Activated CD4-positive, alpha-beta T cell treated with anti-CD3 and anti-CD28 coated beads for 1 hour (primary cell): ENCODE results near the gene NFRKB.

Experiments used
- DNase-seq: peaks from one replicate; pipeline ENCODE4 v3.0.0-alpha.2; 2020

The NFRKB gene

GRCh38 chr11:129895126-129896041 is at the start of gene NFRKB:
Gene NFRKB (minus strand): TSS chr11:129895578. CDS start chr11:129892849, 2,729 bp downstream.
- peak; percentile 79 for DNase-seq

GRCh38 chr11:129944696-129945095 is 49.3 kb upstream of the NFRKB start:
- DNase-seq: no peak

GRCh38 chr11:129943036-129943435 is 47.7 kb upstream of the NFRKB start:
- no peak for DNase-seq

GRCh38 chr11:129939510-129939909 is 44.1 kb upstream of the NFRKB start:
- no peak for DNase-seq

GRCh38 chr11:129938764-129939163 is 43.4 kb upstream of the NFRKB start:
- DNase-seq: no peak

GRCh38 chr11:129937592-129938238 is 42.3 kb upstream of the NFRKB start:
- no peak for DNase-seq

- no peak for DNase-seq
Observed at GRCh38 chr11:129935723-129936122, 40.3 kb upstream of the NFRKB start.

GRCh38 chr11:129933891-129934290 is 38.5 kb upstream of the NFRKB start:
- no peak for DNase-seq

GRCh38 chr11:129933262-129933661 is 37.9 kb upstream of the NFRKB start:
- DNase-seq: no peak

- DNase-seq: no peak
Observed at GRCh38 chr11:129932381-129933067, 37.1 kb upstream of the NFRKB start.

GRCh38 chr11:129930743-129931142 is 35.4 kb upstream of the NFRKB start:
- no peak for DNase-seq

- no peak for DNase-seq
Observed at GRCh38 chr11:129930296-129930695, 34.9 kb upstream of the NFRKB start.

- DNase-seq: no peak
Observed at GRCh38 chr11:129929721-129930120, 34.3 kb upstream of the NFRKB start.

- no peak for DNase-seq
Observed at GRCh38 chr11:129928923-129929692, 33.7 kb upstream of the NFRKB start.

GRCh38 chr11:129922674-129923073 is 27.3 kb upstream of the NFRKB start:
- DNase-seq: no peak

- no peak for DNase-seq
Observed at GRCh38 chr11:129918361-129918760, 23.0 kb upstream of the NFRKB start.

GRCh38 chr11:129917231-129917630 is 21.9 kb upstream of the NFRKB start:
- no peak for DNase-seq

- no peak for DNase-seq
Observed at GRCh38 chr11:129911298-129911697, 15.9 kb upstream of the NFRKB start.

GRCh38 chr11:129910360-129910759 is 15.0 kb upstream of the NFRKB start:
- DNase-seq: no peak

- DNase-seq: no peak
Observed at GRCh38 chr11:129905402-129905801, 10.0 kb upstream of the NFRKB start.

GRCh38 chr11:129896062-129896461 is 684 bp upstream of the NFRKB start:
- no peak for DNase-seq

GRCh38 chr11:129894278-129895125 is 876 bp downstream of the NFRKB start:
- no peak for DNase-seq
